ENCODE measurements around the gene NBL1. TPM values are rescaled to one million over a fixed set of nuclear protein-coding genes. Genes with fewer than 3 reads are reported as not detected.
A peak's percentile ranks its signal among the peaks of the same experiment; 100 is the strongest.

NBL1 gene
- total and polyA plus RNA-seq, 9 of the 15 experiments (the other 6 are each of a cell fraction or from before 2014, with no cell fraction given) = 0.10 to 3.7 (median 1.8) TPM; not detected in 1

DNA sequence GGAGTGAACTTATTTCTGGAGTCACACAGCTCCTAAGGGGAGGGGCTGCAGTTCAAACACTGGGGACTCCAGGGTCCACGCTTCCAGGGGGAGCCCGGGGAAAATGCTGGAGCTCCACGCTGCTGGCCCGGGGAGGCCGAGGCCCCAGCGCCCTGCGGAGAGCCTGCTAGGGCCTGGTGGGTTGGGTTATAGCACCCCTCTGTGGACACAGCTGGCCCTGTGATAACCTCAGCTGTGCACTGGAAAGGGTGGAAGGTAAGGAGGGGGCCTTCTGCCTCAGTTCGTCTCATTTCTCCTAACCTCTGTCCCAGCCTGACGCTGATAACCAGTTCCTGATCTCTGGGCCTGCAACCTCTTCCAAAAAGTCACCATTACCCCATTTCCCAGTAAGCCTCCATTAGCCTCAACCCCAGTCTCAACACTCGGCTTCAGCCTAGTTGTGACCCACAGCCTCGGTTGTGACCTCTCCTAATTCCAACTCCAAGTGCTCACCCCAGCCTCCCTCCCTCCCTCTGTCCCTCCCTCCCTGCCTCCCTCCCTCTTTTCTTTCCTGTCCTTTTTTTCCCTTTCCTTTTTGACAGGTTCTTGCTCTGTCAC lies 7.1 kb downstream of the NBL1 start (continued):
- TF ChIP-seq DPF2 (IDR thresholded peaks at IDR 0.05) = no peak
- TF ChIP-seq, protein P1, sequence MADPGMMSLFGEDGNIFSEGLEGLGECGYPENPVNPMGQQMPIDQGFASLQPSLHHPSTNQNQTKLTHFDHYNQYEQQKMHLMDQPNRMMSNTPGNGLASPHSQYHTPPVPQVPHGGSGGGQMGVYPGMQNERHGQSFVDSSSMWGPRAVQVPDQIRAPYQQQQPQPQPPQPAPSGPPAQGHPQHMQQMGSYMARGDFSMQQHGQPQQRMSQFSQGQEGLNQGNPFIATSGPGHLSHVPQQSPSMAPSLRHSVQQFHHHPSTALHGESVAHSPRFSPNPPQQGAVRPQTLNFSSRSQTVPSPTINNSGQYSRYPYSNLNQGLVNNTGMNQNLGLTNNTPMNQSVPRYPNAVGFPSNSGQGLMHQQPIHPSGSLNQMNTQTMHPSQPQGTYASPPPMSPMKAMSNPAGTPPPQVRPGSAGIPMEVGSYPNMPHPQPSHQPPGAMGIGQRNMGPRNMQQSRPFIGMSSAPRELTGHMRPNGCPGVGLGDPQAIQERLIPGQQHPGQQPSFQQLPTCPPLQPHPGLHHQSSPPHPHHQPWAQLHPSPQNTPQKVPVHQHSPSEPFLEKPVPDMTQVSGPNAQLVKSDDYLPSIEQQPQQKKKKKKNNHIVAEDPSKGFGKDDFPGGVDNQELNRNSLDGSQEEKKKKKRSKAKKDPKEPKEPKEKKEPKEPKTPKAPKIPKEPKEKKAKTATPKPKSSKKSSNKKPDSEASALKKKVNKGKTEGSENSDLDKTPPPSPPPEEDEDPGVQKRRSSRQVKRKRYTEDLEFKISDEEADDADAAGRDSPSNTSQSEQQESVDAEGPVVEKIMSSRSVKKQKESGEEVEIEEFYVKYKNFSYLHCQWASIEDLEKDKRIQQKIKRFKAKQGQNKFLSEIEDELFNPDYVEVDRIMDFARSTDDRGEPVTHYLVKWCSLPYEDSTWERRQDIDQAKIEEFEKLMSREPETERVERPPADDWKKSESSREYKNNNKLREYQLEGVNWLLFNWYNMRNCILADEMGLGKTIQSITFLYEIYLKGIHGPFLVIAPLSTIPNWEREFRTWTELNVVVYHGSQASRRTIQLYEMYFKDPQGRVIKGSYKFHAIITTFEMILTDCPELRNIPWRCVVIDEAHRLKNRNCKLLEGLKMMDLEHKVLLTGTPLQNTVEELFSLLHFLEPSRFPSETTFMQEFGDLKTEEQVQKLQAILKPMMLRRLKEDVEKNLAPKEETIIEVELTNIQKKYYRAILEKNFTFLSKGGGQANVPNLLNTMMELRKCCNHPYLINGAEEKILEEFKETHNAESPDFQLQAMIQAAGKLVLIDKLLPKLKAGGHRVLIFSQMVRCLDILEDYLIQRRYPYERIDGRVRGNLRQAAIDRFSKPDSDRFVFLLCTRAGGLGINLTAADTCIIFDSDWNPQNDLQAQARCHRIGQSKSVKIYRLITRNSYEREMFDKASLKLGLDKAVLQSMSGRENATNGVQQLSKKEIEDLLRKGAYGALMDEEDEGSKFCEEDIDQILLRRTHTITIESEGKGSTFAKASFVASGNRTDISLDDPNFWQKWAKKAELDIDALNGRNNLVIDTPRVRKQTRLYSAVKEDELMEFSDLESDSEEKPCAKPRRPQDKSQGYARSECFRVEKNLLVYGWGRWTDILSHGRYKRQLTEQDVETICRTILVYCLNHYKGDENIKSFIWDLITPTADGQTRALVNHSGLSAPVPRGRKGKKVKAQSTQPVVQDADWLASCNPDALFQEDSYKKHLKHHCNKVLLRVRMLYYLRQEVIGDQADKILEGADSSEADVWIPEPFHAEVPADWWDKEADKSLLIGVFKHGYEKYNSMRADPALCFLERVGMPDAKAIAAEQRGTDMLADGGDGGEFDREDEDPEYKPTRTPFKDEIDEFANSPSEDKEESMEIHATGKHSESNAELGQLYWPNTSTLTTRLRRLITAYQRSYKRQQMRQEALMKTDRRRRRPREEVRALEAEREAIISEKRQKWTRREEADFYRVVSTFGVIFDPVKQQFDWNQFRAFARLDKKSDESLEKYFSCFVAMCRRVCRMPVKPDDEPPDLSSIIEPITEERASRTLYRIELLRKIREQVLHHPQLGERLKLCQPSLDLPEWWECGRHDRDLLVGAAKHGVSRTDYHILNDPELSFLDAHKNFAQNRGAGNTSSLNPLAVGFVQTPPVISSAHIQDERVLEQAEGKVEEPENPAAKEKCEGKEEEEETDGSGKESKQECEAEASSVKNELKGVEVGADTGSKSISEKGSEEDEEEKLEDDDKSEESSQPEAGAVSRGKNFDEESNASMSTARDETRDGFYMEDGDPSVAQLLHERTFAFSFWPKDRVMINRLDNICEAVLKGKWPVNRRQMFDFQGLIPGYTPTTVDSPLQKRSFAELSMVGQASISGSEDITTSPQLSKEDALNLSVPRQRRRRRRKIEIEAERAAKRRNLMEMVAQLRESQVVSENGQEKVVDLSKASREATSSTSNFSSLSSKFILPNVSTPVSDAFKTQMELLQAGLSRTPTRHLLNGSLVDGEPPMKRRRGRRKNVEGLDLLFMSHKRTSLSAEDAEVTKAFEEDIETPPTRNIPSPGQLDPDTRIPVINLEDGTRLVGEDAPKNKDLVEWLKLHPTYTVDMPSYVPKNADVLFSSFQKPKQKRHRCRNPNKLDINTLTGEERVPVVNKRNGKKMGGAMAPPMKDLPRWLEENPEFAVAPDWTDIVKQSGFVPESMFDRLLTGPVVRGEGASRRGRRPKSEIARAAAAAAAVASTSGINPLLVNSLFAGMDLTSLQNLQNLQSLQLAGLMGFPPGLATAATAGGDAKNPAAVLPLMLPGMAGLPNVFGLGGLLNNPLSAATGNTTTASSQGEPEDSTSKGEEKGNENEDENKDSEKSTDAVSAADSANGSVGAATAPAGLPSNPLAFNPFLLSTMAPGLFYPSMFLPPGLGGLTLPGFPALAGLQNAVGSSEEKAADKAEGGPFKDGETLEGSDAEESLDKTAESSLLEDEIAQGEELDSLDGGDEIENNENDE (IDR thresholded peaks at IDR 0.05; ENCODE audit: low read depth, low read length) = no peak
- peak; percentile 38; the same call in 1 of the 2 replicates for TF ChIP-seq ZBTB7A (IDR thresholded peaks at IDR 0.05; ENCODE audit: borderline replicate concordance, control insufficient read depth, low read depth, low read length)
- TF ChIP-seq, protein P2, sequence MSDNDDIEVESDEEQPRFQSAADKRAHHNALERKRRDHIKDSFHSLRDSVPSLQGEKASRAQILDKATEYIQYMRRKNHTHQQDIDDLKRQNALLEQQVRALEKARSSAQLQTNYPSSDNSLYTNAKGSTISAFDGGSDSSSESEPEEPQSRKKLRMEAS (CRISPR knock-in tag; IDR thresholded peaks at IDR 0.05) = no peak
- no peak for TF ChIP-seq SRSF9 (IDR thresholded peaks at IDR 0.05; ENCODE audit: borderline replicate concordance, low read depth, low read length)
- no peak for TF ChIP-seq TAF9B (IDR thresholded peaks at IDR 0.05; ENCODE audit: partially characterized antibody)
- no peak for TF ChIP-seq GTF2F1 (IDR thresholded peaks at IDR 0.05; ENCODE audit: low read depth, low read length)
- peak; percentile 59 for TF ChIP-seq DACH1 (IDR thresholded peaks at IDR 0.05; ENCODE audit: partially characterized antibody)
- TF ChIP-seq, protein P3, sequence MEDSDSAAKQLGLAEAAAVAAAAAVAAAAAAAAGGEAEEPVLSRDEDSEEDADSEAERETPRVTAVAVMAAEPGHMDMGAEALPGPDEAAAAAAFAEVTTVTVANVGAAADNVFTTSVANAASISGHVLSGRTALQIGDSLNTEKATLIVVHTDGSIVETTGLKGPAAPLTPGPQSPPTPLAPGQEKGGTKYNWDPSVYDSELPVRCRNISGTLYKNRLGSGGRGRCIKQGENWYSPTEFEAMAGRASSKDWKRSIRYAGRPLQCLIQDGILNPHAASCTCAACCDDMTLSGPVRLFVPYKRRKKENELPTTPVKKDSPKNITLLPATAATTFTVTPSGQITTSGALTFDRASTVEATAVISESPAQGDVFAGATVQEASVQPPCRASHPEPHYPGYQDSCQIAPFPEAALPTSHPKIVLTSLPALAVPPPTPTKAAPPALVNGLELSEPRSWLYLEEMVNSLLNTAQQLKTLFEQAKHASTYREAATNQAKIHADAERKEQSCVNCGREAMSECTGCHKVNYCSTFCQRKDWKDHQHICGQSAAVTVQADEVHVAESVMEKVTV (CRISPR knock-in tag; IDR thresholded peaks at IDR 0.05) = peak; percentile 88
- no peak for TF ChIP-seq PTRF (tag; IDR thresholded peaks at IDR 0.05)
